K562 (cell line): ENCODE results near the gene PTPMT1. TPM values are rescaled to one million over a fixed set of nuclear protein-coding genes. Genes with fewer than 3 reads are reported as not detected.

ENCODE experiments used
- ATAC-seq: fragments of 200-7000 bp; cut with Tn5 transposase; 3 replicates; pipeline ENCODE4 v1.9.1; 2020; ENCODE audit warnings: moderate library complexity
- BruUV-seq: library from RNA; stranded (reverse); fragments of 400-500 nt; replicated peaks from 2 replicates; lab custom pipeline; 2021; lab: Mats Ljungman, UMichigan
- CTCF ChIA-PET: fragments of 300-600 bp; formaldehyde crosslinking; extraction: SDS; loops from one replicate; lab custom pipeline; 2021; ENCODE audit warnings: low intra/inter-chr PET ratio; lab: Yijun Ruan, JAX
- POLR2A ChIA-PET: fragments of 300-600, 350-650 bp; sonication (Branson Sonifier 250); formaldehyde crosslinking; extraction: SDS; loops from one replicate; lab custom pipeline; 2021; ENCODE audit warnings: antibody characterized with exemption, inconsistent platforms; lab: Yijun Ruan, JAX
- DNase-seq, 4 experiments: peaks; one replicate each; pipeline versions ENCODE4 v3.0.0 to v3.0.0-alpha.2; 2011 to 2018; ENCODE audit warnings: low spot score in 3 of 4, mixed read lengths in 3 of 4; ENCODE audit errors: extremely low read depth in 1 of 4
- FAIRE-seq: peaks from 2 replicates; lab custom pipeline; 2011; peaks lifted over from hg19 to GRCh38; lab: Jason Lieb, UNC
- H2AFZ ChIP-seq: 2 replicates; pipeline ENCODE4 v1.6.0; 2011; ENCODE audit warnings: low read depth, low read length, control low read depth, inconsistent platforms
- H3K27ac ChIP-seq: fragments of 200-600 bp; 3 replicates; pipeline ENCODE4 v1.8.0; 2011; ENCODE audit warnings: low read depth, mild to moderate bottlenecking, control low read depth, inconsistent platforms, low read length, moderate library complexity, mixed read lengths; ENCODE audit errors: extremely low read depth
- H3K27me3 ChIP-seq, 2 experiments: fragments of 300-600 bp in 1 of 2; 2 replicates in 1 of 2; 3 replicates in 1 of 2; pipeline versions ENCODE4 v1.6.0 to v1.8.0; 2011; ENCODE audit warnings: inconsistent platforms in 2 of 2, low read length in 2 of 2, mild to moderate bottlenecking in 1 of 2, mixed read lengths in 1 of 2, moderate library complexity in 1 of 2; ENCODE audit not compliant: control insufficient read depth in 2 of 2, insufficient read depth in 2 of 2
- H3K36me3 ChIP-seq: fragments of 300-600 bp; 3 replicates; pipeline ENCODE4 v1.8.0; 2011; ENCODE audit warnings: mild to moderate bottlenecking, low read length, inconsistent platforms; ENCODE audit not compliant: control insufficient read depth, insufficient read depth
- H3K4me1 ChIP-seq, 2 experiments: fragments of 200-600 bp in 1 of 2; replicated peaks in 1 of 2; 2 replicates in 1 of 2; 3 replicates in 1 of 2; pipeline versions ENCODE4 v1.5.1 to v1.8.0; 2011; ENCODE audit warnings: inconsistent platforms in 2 of 2, low read length in 2 of 2, mild to moderate bottlenecking in 1 of 2, mixed read lengths in 1 of 2, moderate library complexity in 1 of 2; ENCODE audit not compliant: control insufficient read depth in 2 of 2, insufficient read depth in 2 of 2
- H3K4me2 ChIP-seq: 2 replicates; pipeline ENCODE4 v1.6.1; 2011; ENCODE audit warnings: low read length, control low read depth, inconsistent platforms, mixed read lengths; ENCODE audit not compliant: insufficient read depth
- H3K4me3 ChIP-seq: fragments of 200-600 bp; sonication (generic), shearing (Covaris generic); 2 replicates; pipeline ENCODE4 v1.5.1; 2016; ENCODE audit warnings: control low read depth, inconsistent platforms
- H3K79me2 ChIP-seq: fragments of 200-600 bp; 3 replicates; pipeline ENCODE4 v1.8.0; 2011; ENCODE audit warnings: low read length, inconsistent platforms; ENCODE audit not compliant: control insufficient read depth, insufficient read depth
- H3K9ac ChIP-seq, 2 experiments: 2 replicates each; pipeline versions ENCODE4 v1.6.0 to v1.6.1; 2011; ENCODE audit warnings: low read depth in 2 of 2, low read length in 2 of 2, control low read depth in 1 of 2, inconsistent platforms in 1 of 2, mild to moderate bottlenecking in 1 of 2, mixed read lengths in 1 of 2; ENCODE audit not compliant: insufficient read depth in 1 of 2
- H3K9me1 ChIP-seq: one replicate; pipeline ENCODE4 v1.6.0; 2011; ENCODE audit warnings: inconsistent platforms, mild to moderate bottlenecking, low read length, moderate library complexity; ENCODE audit not compliant: control insufficient read depth, insufficient read depth
- H3K9me3 ChIP-seq: replicated peaks from 2 replicates; pipeline ENCODE4 v1.5.1; 2011; ENCODE audit warnings: low read depth, low read length, inconsistent platforms; ENCODE audit not compliant: control insufficient read depth, insufficient read depth
- H4K20me1 ChIP-seq: replicated peaks from 2 replicates; pipeline ENCODE4 v1.6.1; 2011; ENCODE audit warnings: low read length, inconsistent platforms, mixed read lengths; ENCODE audit not compliant: control insufficient read depth, insufficient read depth
- ATF3 ChIP-seq, 2 experiments: fragments of 450-650 bp in 1 of 2; sonication (generic) in 1 of 2; formaldehyde crosslinking in 1 of 2; IDR thresholded peaks in 1 of 2; conservative IDR thresholded peaks in 1 of 2; 2 replicates each; pipeline versions ENCODE4 v1.6.1 to v1.8.1; 2016 to 2023; ENCODE audit warnings: mild to moderate bottlenecking in 2 of 2, moderate library complexity in 2 of 2, inconsistent platforms in 1 of 2, missing genetic modification reagents in 1 of 2
- CEBPB ChIP-seq: fragments of 450-650 bp; IDR thresholded peaks from 2 replicates; pipeline ENCODE4 v1.6.1; 2016; ENCODE audit warnings: missing genetic modification characterization, missing compliant biosample characterization
- CEBPG ChIP-seq, 3 experiments: fragments of 200-800 bp in 1 of 3; sonication (Bioruptor generic) in 1 of 3; sonication (generic) in 1 of 3; formaldehyde crosslinking in 1 of 3; IDR thresholded peaks in 2 of 3; conservative IDR thresholded peaks in 1 of 3; 2 replicates each; pipeline versions ENCODE4 v1.6.1 to v1.8.0; 2016 to 2022; ENCODE audit warnings: missing compliant biosample characterization in 2 of 3, missing genetic modification characterization in 2 of 3, mild to moderate bottlenecking in 1 of 3, missing genetic modification reagents in 1 of 3
- CHD7 ChIP-seq: fragments of 200-600 bp; sonication (generic); IDR thresholded peaks from one replicate; pipeline ENCODE4 v1.6.1; 2012; ENCODE audit warnings: mild to moderate bottlenecking, low read depth, low read length, inconsistent platforms
- NFYB ChIP-seq: IDR thresholded peaks from 2 replicates; pipeline ENCODE4 v1.6.1; 2011; ENCODE audit warnings: mild to moderate bottlenecking, moderate library complexity; ENCODE audit not compliant: insufficient read length; ENCODE audit errors: extremely low read depth
- ZFP91 ChIP-seq: sonication (generic); formaldehyde crosslinking; IDR thresholded peaks from 2 replicates; pipeline ENCODE4 v1.8.0; 2022; ENCODE audit warnings: mild to moderate bottlenecking, missing genetic modification reagents
- WGBS: fragments of 100-300 bp; shearing (Covaris generic); methylation state at CpG from one replicate; pipeline ENCODE4 v1.1.6; 2016; ENCODE audit warnings: low coverage, mixed read lengths; ENCODE audit not compliant: insufficient coverage; ENCODE audit errors: missing lambda C conversion rate; 5-methylcytosine and 5-hydroxymethylcytosine counted together
- in situ Hi-C: fragments of 300-500 bp; cut with MboI; formaldehyde crosslinking; loops from 4 replicates; pipeline ENCODE4 v1.15.0; 2018; ENCODE audit warnings: inconsistent platforms, mixed read lengths
- intact Hi-C: fragments of 100-400 bp; cut with micrococcal nuclease; formaldehyde crosslinking; loops from 2 replicates; pipeline ENCODE4 v1.14.2; 2022
- polyA plus RNA-seq, 8 experiments: library from polyadenylated mRNA; depleted of rRNA in 4 of 8; stranded (reverse) in 5 of 8; unstranded in 3 of 8; fragments of >200 nt; fragmentation: Nextera tagmentation in 2 of 8; fragmentation: Illumina TruSeq in 1 of 8; extraction: Ambion mirVana in 2 of 8; extraction: Trizol in 1 of 8; gene quantifications; 2 replicates each; pipeline versions ENCODE4 v1.2.1 to v1.2.3, GENCODE V29; 2011 to 2014; ENCODE audit warnings: inconsistent platforms in 1 of 8, missing spikeins in 1 of 8
- total RNA-seq, 7 experiments: library from RNA; depleted of rRNA in 6 of 7; stranded (reverse); fragments of >200 nt in 6 of 7; fragmentation: Illumina TruSeq in 2 of 7; extraction: Trizol in 2 of 7; gene quantifications; 2 replicates each; pipeline versions ENCODE4 v1.2.1 to v1.2.3, GENCODE V29; 2011 to 2021; ENCODE audit warnings: low replicate concordance in 1 of 7

PTPMT1 gene
- total and polyA plus RNA-seq, 9 of the 15 experiments (the other 6 are each of a cell fraction or from before 2014, with no cell fraction given), result 10.4 to 140 (median 67.2) TPM

GRCh38 chr11:47560426-47560825 lies 5.0 kb upstream of the PTPMT1 start:
- Histone ChIP-seq H3K4me2 (no peak overlapping the region), H3K36me3 (no peaks in the 10 kb centered on the region), H3K79me2 (peaks cover 9% of the 10 kb centered on the region; the same call in 2 of the 3 replicates), H3K4me3 (no peak overlapping the region), H3K9me3 (no peaks in the 10 kb centered on the region), H3K27ac (no peak overlapping the region), H4K20me1 (no peaks in the 10 kb centered on the region), H3K4me1 (peaks cover 10 to 28% of the 10 kb centered on the region in 2 experiments; a peak in 4 of 5 replicates), H3K9ac (no peak overlapping the region), H2AFZ (no peak overlapping the region), H3K9me1 (no peaks in the 10 kb centered on the region), H3K27me3 (no peaks in the 10 kb centered on the region)
- ATAC-seq (no peak), FAIRE-seq (no peak), DNase-seq (no peak)
- WGBS, result 87% methylated on average over 2 of the region's 2 CpGs
- intact Hi-C loops, result no loop called here
- in situ Hi-C loops, result no loop called here
- no TSS peak for BruUV-seq
- CTCF ChIA-PET, result no interaction called here
- POLR2A ChIA-PET, result interaction anchor here (0.8 to 0.9 kb wide), 2 partner anchors 12 to 31 kb away, joined by 3 read pairs; no protein-coding TSS in a partner anchor
- TF ChIP-seq CHD7 (no peak), CEBPB (tag) (peak; percentile 55), ATF3 (IDR thresholded peaks at IDR 0.05) (peak; percentile 21; the same call in 1 of the 2 replicates), ATF3 (CRISPR knock-in tag; conservative IDR thresholded peaks at IDR 0.05) (no peak), ZFP91 (CRISPR knock-in tag) (no peak), CEBPG (CRISPR knock-in tag; IDR thresholded peaks at IDR 0.05) (no peak), CEBPG (tag; conservative IDR thresholded peaks at IDR 0.05 in 1 of 2, IDR thresholded peaks at IDR 0.05 in 1 of 2) (peak; percentile 24 to 58; a peak in 1 of 4 replicates), NFYB (no peak)
